Measurements from ENCODE around the gene PPDPF.
"Not testable (repeated sequence)": the region's sequence is repeated elsewhere in the genome, so short reads cannot be mapped to it uniquely, and the experiment has no call there.

The PPDPF gene

GRCh38 chr20:63499338-63499969 is 21.1 kb upstream of the PPDPF start:
- no peak for DNase-seq (ENCODE audit: insufficient read length, low spot score)
- no peak for FAIRE-seq

GRCh38 chr20:63500151-63500901 is 20.2 kb upstream of the PPDPF start:
- no peak for DNase-seq (ENCODE audit: insufficient read length, low spot score)

GRCh38 chr20:63500902-63501817 is 19.4 kb upstream of the PPDPF start:
- DNase-seq (ENCODE audit: insufficient read length, low spot score) = no peak
- FAIRE-seq = no peak

More at GRCh38 chr20:63500151-63500901, 20.2 kb upstream of the PPDPF start:
- no peak for FAIRE-seq

GRCh38 chr20:63501818-63502670 is 18.5 kb upstream of the PPDPF start:
- no peak for DNase-seq (ENCODE audit: insufficient read length, low spot score)
- FAIRE-seq = no peak

GRCh38 chr20:63502671-63503172 is 17.8 kb upstream of the PPDPF start:
- DNase-seq (ENCODE audit: insufficient read length, low spot score) = no peak

GRCh38 chr20:63503524-63503923 is 17.0 kb upstream of the PPDPF start:
- FAIRE-seq (no peak), DNase-seq (ENCODE audit: insufficient read length, low spot score) (no peak)

More at GRCh38 chr20:63502671-63503172, 17.8 kb upstream of the PPDPF start:
- no peak for FAIRE-seq

GRCh38 chr20:63504642-63505041 is 15.9 kb upstream of the PPDPF start:
- no peak for DNase-seq (ENCODE audit: insufficient read length, low spot score)
- no peak for FAIRE-seq

GRCh38 chr20:63505281-63505680 is 15.3 kb upstream of the PPDPF start:
- FAIRE-seq (no peak), DNase-seq (ENCODE audit: insufficient read length, low spot score) (no peak)

- no peak for DNase-seq (ENCODE audit: insufficient read length, low spot score)
- no peak for FAIRE-seq
Observed at GRCh38 chr20:63505723-63506122, 14.8 kb upstream of the PPDPF start.

- DNase-seq (ENCODE audit: insufficient read length, low spot score) (no peak), FAIRE-seq (no peak)
Observed at GRCh38 chr20:63507083-63507743, 13.4 kb upstream of the PPDPF start.

GRCh38 chr20:63508072-63508768 is 12.3 kb upstream of the PPDPF start:
- no peak for FAIRE-seq
- no peak for DNase-seq (ENCODE audit: insufficient read length, low spot score)

- FAIRE-seq (no peak), DNase-seq (ENCODE audit: insufficient read length, low spot score) (no peak)
Observed at GRCh38 chr20:63509088-63509564, 11.4 kb upstream of the PPDPF start.

- DNase-seq (ENCODE audit: insufficient read length, low spot score) (no peak), FAIRE-seq (no peak)
Observed at GRCh38 chr20:63513207-63513606, 7.4 kb upstream of the PPDPF start.

- not testable (repeated sequence) for DNase-seq (ENCODE audit: insufficient read length, low spot score)
Observed at GRCh38 chr20:63514520-63514919, 6.0 kb upstream of the PPDPF start.

GRCh38 chr20:63517376-63518309 is 2.9 kb upstream of the PPDPF start:
- DNase-seq (ENCODE audit: insufficient read length, low spot score) (no peak), FAIRE-seq (no peak)

More at GRCh38 chr20:63514520-63514919, 6.0 kb upstream of the PPDPF start:
- not testable (repeated sequence) for FAIRE-seq

- FAIRE-seq = no peak
- DNase-seq (ENCODE audit: insufficient read length, low spot score) = no peak
Observed at GRCh38 chr20:63518351-63518861, 2.2 kb upstream of the PPDPF start.

- DNase-seq (ENCODE audit: insufficient read length, low spot score) (no peak), FAIRE-seq (no peak)
Observed at GRCh38 chr20:63518946-63519667, 1.5 kb upstream of the PPDPF start.
